Frontal cortex (tissue), 4 donors: ENCODE data around the gene CUX1. TPM values are rescaled to one million over a fixed set of nuclear protein-coding genes. Genes with fewer than 3 reads are reported as not detected.
"Not testable (repeated sequence)": the region's sequence is repeated elsewhere in the genome, so short reads cannot be mapped to it uniquely, and the experiment has no call there.

Experiments used
- DNase-seq, 2 donors: peaks; one replicate each; pipeline ENCODE4 v3.0.0; 2012; ENCODE audit warnings: low spot score in 2 of 2
- FAIRE-seq: peaks from 2 replicates; lab custom pipeline; 2012; peaks lifted over from hg19 to GRCh38; lab: Jason Lieb, UNC
- total RNA-seq: library from RNA; depleted of rRNA; stranded (reverse); fragments of >200 nt; gene quantifications from one replicate; pipeline ENCODE4 v1.2.3, GENCODE V29; 2014
- donor health status: control.
- donor health status: control.
- donor health status: control.

CUX1 gene
- total RNA-seq, 1 donor from 2014 or later, result 23.6 TPM

- FAIRE-seq (no peak), DNase-seq (no peak)
Measured at GRCh38 chr7:102292813-102293798, 475.7 kb downstream of the CUX1 start.

GRCh38 chr7:102294589-102294988 lies 477.2 kb downstream of the CUX1 start:
- FAIRE-seq (no peak), DNase-seq (no peak)

GRCh38 chr7:102295346-102296178 lies 478.1 kb downstream of the CUX1 start:
- no peak for DNase-seq

GRCh38 chr7:102296179-102296438 lies 478.7 kb downstream of the CUX1 start:
- FAIRE-seq (no peak), DNase-seq (no peak)

More at GRCh38 chr7:102295346-102296178, 478.1 kb downstream of the CUX1 start:
- no peak for FAIRE-seq

GRCh38 chr7:102296514-102296913 lies 479.1 kb downstream of the CUX1 start:
- FAIRE-seq (no peak), DNase-seq (no peak)

GRCh38 chr7:102297487-102298218 lies 480.2 kb downstream of the CUX1 start:
- no peak for FAIRE-seq

GRCh38 chr7:102300643-102301221 lies 483.3 kb downstream of the CUX1 start:
- FAIRE-seq, result no peak
- no peak for DNase-seq

More at GRCh38 chr7:102297487-102298218, 480.2 kb downstream of the CUX1 start:
- DNase-seq, result no peak

- FAIRE-seq, DNase-seq: not testable (repeated sequence)
Measured at GRCh38 chr7:102301367-102301766, 483.9 kb downstream of the CUX1 start.

GRCh38 chr7:102302025-102302424 lies 484.6 kb downstream of the CUX1 start:
- no peak for DNase-seq
- FAIRE-seq, result no peak

GRCh38 chr7:102303669-102304422 lies 486.4 kb downstream of the CUX1 start:
- no peak for DNase-seq

GRCh38 chr7:102304668-102305067 lies 487.2 kb downstream of the CUX1 start:
- DNase-seq, result no peak
- FAIRE-seq, result no peak

More at GRCh38 chr7:102303669-102304422, 486.4 kb downstream of the CUX1 start:
- no peak for FAIRE-seq

- FAIRE-seq, result no peak
Measured at GRCh38 chr7:102305414-102306268, 488.2 kb downstream of the CUX1 start.

GRCh38 chr7:102306916-102307677 lies 489.7 kb downstream of the CUX1 start:
- DNase-seq (no peak), FAIRE-seq (no peak)

More at GRCh38 chr7:102305414-102306268, 488.2 kb downstream of the CUX1 start:
- no peak for DNase-seq

GRCh38 chr7:102310414-102310815 lies 493.0 kb downstream of the CUX1 start:
- DNase-seq (peak in 1 of 2 donors; percentile 58), FAIRE-seq (no peak)

- FAIRE-seq, result no peak
- no peak for DNase-seq
Measured at GRCh38 chr7:102312317-102312716, 494.9 kb downstream of the CUX1 start.

- no peak for FAIRE-seq
- no peak for DNase-seq
Measured at GRCh38 chr7:102313997-102314780, 496.8 kb downstream of the CUX1 start.
